Measurements from ENCODE around the gene PALM. TPM values are rescaled to one million over a fixed set of nuclear protein-coding genes. Genes with fewer than 3 reads are reported as not detected.

The PALM gene
- total and polyA plus RNA-seq, 7 experiments from 2014 or later: 1.0 TPM; not detected in 6

- Histone ChIP-seq H3K4me1 (ENCODE audit: control insufficient read depth in 2 of 2, insufficient read depth in 2 of 2, low read length in 2 of 2) (no peaks in the 10 kb centered on the region), H3K36me3 (ENCODE audit: control insufficient read depth in 2 of 3, insufficient read depth in 3 of 3, low read length in 3 of 3) (no peaks in the 10 kb centered on the region), H3K27ac (ENCODE audit: low read depth, low read length) (no peak overlapping the region), H3K9me3 (ENCODE audit: control insufficient read depth in 2 of 3, low read length in 3 of 3) (no peaks in the 10 kb centered on the region), H3K27me3 (ENCODE audit: control insufficient read depth in 2 of 2, insufficient read depth in 2 of 2, low read length in 2 of 2) (peaks cover 0 to 6% of the 10 kb centered on the region in 2 donors), H3K4me3 (ENCODE audit: low read length) (no peak overlapping the region)
- Mint-ChIP-seq H3K27me3 (peaks cover 6 to 23% (median 12%) of the 10 kb centered on the region in 5 donors), H3K4me3 (no peak overlapping the region), H3K36me3 (no peaks in the 10 kb centered on the region), H3K9me3 (peaks cover 0 to 4% (median 0%) of the 10 kb centered on the region in 11 donors), H3K27ac (no peak overlapping the region), H3K4me1 (peaks cover 0 to 6% (median 4%) of the 10 kb centered on the region in 7 donors)
- DNase-seq (no peak), ATAC-seq (no peak)
- ChIA-PET CTCF (no interaction called here), POLR2A (interaction anchor here (1.0 kb wide), 1 partner anchor 9 kb away, joined by 4 read pairs; no protein-coding TSS in a partner anchor)
- intact Hi-C loops (cut with micrococcal nuclease): no loop called here
Measured at GRCh38 chr19:670609-671075, 38.1 kb upstream of the PALM start.

GRCh38 chr19:674282-675151, 34.2 kb upstream of the PALM start:
- Histone ChIP-seq H3K4me3 (ENCODE audit: low read length) (no peak overlapping the region), H3K9me3 (ENCODE audit: control insufficient read depth in 2 of 3, low read length in 3 of 3) (no peaks in the 10 kb centered on the region), H3K4me1 (ENCODE audit: control insufficient read depth in 2 of 2, insufficient read depth in 2 of 2, low read length in 2 of 2) (peaks cover 4% of the 10 kb centered on the region in 2 donors), H3K27me3 (ENCODE audit: control insufficient read depth in 2 of 2, insufficient read depth in 2 of 2, low read length in 2 of 2) (peaks cover 0 to 6% of the 10 kb centered on the region in 2 donors), H3K27ac (ENCODE audit: low read depth, low read length) (no peak overlapping the region), H3K36me3 (ENCODE audit: control insufficient read depth in 2 of 3, insufficient read depth in 3 of 3, low read length in 3 of 3) (no peaks in the 10 kb centered on the region)
- Mint-ChIP-seq H3K27ac (no peak overlapping the region), H3K4me3 (no peak overlapping the region), H3K36me3 (no peaks in the 10 kb centered on the region), H3K4me1 (peaks cover 0 to 11% (median 4%) of the 10 kb centered on the region in 7 donors), H3K27me3 (peaks cover 6 to 18% (median 12%) of the 10 kb centered on the region in 5 donors), H3K9me3 (no peaks in the 10 kb centered on the region)
- ChIA-PET POLR2A (no interaction called here), CTCF (interaction anchor here (0.6 kb wide), 1 partner anchor 155 kb away, joined by 3 read pairs; no protein-coding TSS in a partner anchor)
- DNase-seq (no peak), ATAC-seq (no peak)
- intact Hi-C loops (cut with micrococcal nuclease): no loop called here

GRCh38 chr19:676007-676338, 32.8 kb upstream of the PALM start:
- Mint-ChIP-seq H3K9me3 (no peaks in the 10 kb centered on the region), H3K4me1 (peaks cover 0 to 11% (median 5%) of the 10 kb centered on the region in 7 donors), H3K27me3 (peaks cover 6 to 18% (median 12%) of the 10 kb centered on the region in 5 donors), H3K4me3 (no peak overlapping the region), H3K27ac (no peak overlapping the region), H3K36me3 (no peaks in the 10 kb centered on the region)
- Histone ChIP-seq H3K36me3 (ENCODE audit: control insufficient read depth in 2 of 3, insufficient read depth in 3 of 3, low read length in 3 of 3) (no peaks in the 10 kb centered on the region), H3K4me1 (ENCODE audit: control insufficient read depth in 2 of 2, insufficient read depth in 2 of 2, low read length in 2 of 2) (peaks cover 5 to 6% of the 10 kb centered on the region in 2 donors), H3K27me3 (ENCODE audit: control insufficient read depth in 2 of 2, insufficient read depth in 2 of 2, low read length in 2 of 2) (peaks cover 0 to 6% of the 10 kb centered on the region in 2 donors), H3K9me3 (ENCODE audit: control insufficient read depth in 2 of 3, low read length in 3 of 3) (no peaks in the 10 kb centered on the region), H3K27ac (ENCODE audit: low read depth, low read length) (no peak overlapping the region), H3K4me3 (ENCODE audit: low read length) (no peak overlapping the region)
- POLR2A ChIA-PET: interaction anchor here (1.0 kb wide), 1 partner anchor 9 kb away, joined by 3 read pairs; no protein-coding TSS in a partner anchor
- DNase-seq: no peak
- CTCF ChIA-PET: no interaction called here
- intact Hi-C loops (cut with micrococcal nuclease): no loop called here
- no peak for ATAC-seq

GRCh38 chr19:676339-677105, 32.2 kb upstream of the PALM start, which contains the start of gene FSTL3:
Gene FSTL3 (plus strand): TSS chr19:676392. CDS start chr19:676424, 32 bp downstream.
- peaks cover 5 to 10% of the 10 kb centered on the region in 2 donors for H3K4me1 ChIP-seq (ENCODE audit: control insufficient read depth in 2 of 2, insufficient read depth in 2 of 2, low read length in 2 of 2)
- H3K27me3 ChIP-seq (ENCODE audit: control insufficient read depth in 2 of 2, insufficient read depth in 2 of 2, low read length in 2 of 2): peaks cover 0 to 6% of the 10 kb centered on the region in 2 donors
- Mint-ChIP-seq H3K27ac (no peak within 1 kb of the TSS), H3K4me1 (peaks cover 0 to 11% (median 5%) of the 10 kb centered on the region in 7 donors), H3K9me3 (no peaks in the 10 kb centered on the region), H3K36me3 (no peaks in the 10 kb centered on the region), H3K27me3 (peaks cover 6 to 18% (median 12%) of the 10 kb centered on the region in 5 donors), H3K4me3 (peak within 1 kb of the TSS in 6 of 10 donors; percentile 21 to 63 (median 46))
- H3K4me3 ChIP-seq (ENCODE audit: low read length): no peak within 1 kb of the TSS
- no peaks in the 10 kb centered on the region for H3K36me3 ChIP-seq (ENCODE audit: control insufficient read depth in 2 of 3, insufficient read depth in 3 of 3, low read length in 3 of 3)
- DNase-seq (no peak), ATAC-seq (no peak)
- intact Hi-C loops (cut with micrococcal nuclease): no loop called here
- no peak within 1 kb of the TSS for H3K27ac ChIP-seq (ENCODE audit: low read depth, low read length)
- CTCF ChIA-PET: no interaction called here
- POLR2A ChIA-PET: no interaction called here
- H3K9me3 ChIP-seq (ENCODE audit: control insufficient read depth in 2 of 3, low read length in 3 of 3): no peaks in the 10 kb centered on the region

- Histone ChIP-seq H3K27ac (ENCODE audit: low read depth, low read length) (no peak overlapping the region), H3K27me3 (ENCODE audit: control insufficient read depth in 2 of 2, insufficient read depth in 2 of 2, low read length in 2 of 2) (peaks cover 0 to 6% of the 10 kb centered on the region in 2 donors), H3K4me3 (ENCODE audit: low read length) (no peak overlapping the region), H3K9me3 (ENCODE audit: control insufficient read depth in 2 of 3, low read length in 3 of 3) (no peaks in the 10 kb centered on the region), H3K4me1 (ENCODE audit: control insufficient read depth in 2 of 2, insufficient read depth in 2 of 2, low read length in 2 of 2) (peaks cover 5 to 12% of the 10 kb centered on the region in 2 donors), H3K36me3 (ENCODE audit: control insufficient read depth in 2 of 3, insufficient read depth in 3 of 3, low read length in 3 of 3) (no peaks in the 10 kb centered on the region)
- peaks cover 0 to 11% (median 5%) of the 10 kb centered on the region in 7 donors for H3K4me1 Mint-ChIP-seq
- ChIA-PET CTCF (no interaction called here), POLR2A (no interaction called here)
- H3K27ac Mint-ChIP-seq: no peak overlapping the region
- no peaks in the 10 kb centered on the region for H3K36me3 Mint-ChIP-seq
- H3K27me3 Mint-ChIP-seq: peaks cover 6 to 18% (median 12%) of the 10 kb centered on the region in 5 donors
- ATAC-seq (no peak), DNase-seq (no peak)
- H3K4me3 Mint-ChIP-seq: peak overlapping the region in 1 of 10 donors; percentile 49
- no peaks in the 10 kb centered on the region for H3K9me3 Mint-ChIP-seq
- intact Hi-C loops (cut with micrococcal nuclease): no loop called here
Measured at GRCh38 chr19:677201-677600, 31.5 kb upstream of the PALM start.

GRCh38 chr19:677601-678436, 30.9 kb upstream of the PALM start:
- Mint-ChIP-seq H3K4me3 (peak overlapping the region in 4 of 10 donors; percentile 10 to 49 (median 24)), H3K27me3 (peaks cover 6 to 18% (median 12%) of the 10 kb centered on the region in 5 donors), H3K9me3 (no peaks in the 10 kb centered on the region), H3K27ac (peak overlapping the region in 2 of 9 donors; percentile 33 to 45), H3K4me1 (peaks cover 0 to 11% (median 5%) of the 10 kb centered on the region in 7 donors), H3K36me3 (no peaks in the 10 kb centered on the region)
- H3K27ac ChIP-seq (ENCODE audit: low read depth, low read length): no peak overlapping the region
- no peak overlapping the region for H3K4me3 ChIP-seq (ENCODE audit: low read length)
- ChIA-PET CTCF (no interaction called here), POLR2A (interaction anchor here (2.2 kb wide), 1 partner anchor 15 kb away, joined by 10 read pairs; the partner anchor contains the start of gene RNF126)
- intact Hi-C loops (cut with micrococcal nuclease): no loop called here
- H3K4me1 ChIP-seq (ENCODE audit: control insufficient read depth in 2 of 2, insufficient read depth in 2 of 2, low read length in 2 of 2): peaks cover 5 to 12% of the 10 kb centered on the region in 2 donors
- peaks cover 0 to 6% of the 10 kb centered on the region in 2 donors for H3K27me3 ChIP-seq (ENCODE audit: control insufficient read depth in 2 of 2, insufficient read depth in 2 of 2, low read length in 2 of 2)
- ATAC-seq (no peak), DNase-seq (no peak)
- H3K36me3 ChIP-seq (ENCODE audit: control insufficient read depth in 2 of 3, insufficient read depth in 3 of 3, low read length in 3 of 3): no peaks in the 10 kb centered on the region
- no peaks in the 10 kb centered on the region for H3K9me3 ChIP-seq (ENCODE audit: control insufficient read depth in 2 of 3, low read length in 3 of 3)

Data from naive thymus-derived CD4-positive, alpha-beta T cell (primary cell).